Activated CD4-positive, alpha-beta T cell treated with anti-CD3 and anti-CD28 coated beads, Interleukin-2, amount 50 U/mL, for 16 hours (primary cell): ENCODE results near the gene ADGRD1.
"Not testable (repeated sequence)": the region's sequence is repeated elsewhere in the genome, so short reads cannot be mapped to it uniquely, and the experiment has no call there.

ENCODE experiments used
- DNase-seq: peaks from one replicate; pipeline ENCODE4 v3.0.0-alpha.2; 2020

ADGRD1 gene

DNA sequence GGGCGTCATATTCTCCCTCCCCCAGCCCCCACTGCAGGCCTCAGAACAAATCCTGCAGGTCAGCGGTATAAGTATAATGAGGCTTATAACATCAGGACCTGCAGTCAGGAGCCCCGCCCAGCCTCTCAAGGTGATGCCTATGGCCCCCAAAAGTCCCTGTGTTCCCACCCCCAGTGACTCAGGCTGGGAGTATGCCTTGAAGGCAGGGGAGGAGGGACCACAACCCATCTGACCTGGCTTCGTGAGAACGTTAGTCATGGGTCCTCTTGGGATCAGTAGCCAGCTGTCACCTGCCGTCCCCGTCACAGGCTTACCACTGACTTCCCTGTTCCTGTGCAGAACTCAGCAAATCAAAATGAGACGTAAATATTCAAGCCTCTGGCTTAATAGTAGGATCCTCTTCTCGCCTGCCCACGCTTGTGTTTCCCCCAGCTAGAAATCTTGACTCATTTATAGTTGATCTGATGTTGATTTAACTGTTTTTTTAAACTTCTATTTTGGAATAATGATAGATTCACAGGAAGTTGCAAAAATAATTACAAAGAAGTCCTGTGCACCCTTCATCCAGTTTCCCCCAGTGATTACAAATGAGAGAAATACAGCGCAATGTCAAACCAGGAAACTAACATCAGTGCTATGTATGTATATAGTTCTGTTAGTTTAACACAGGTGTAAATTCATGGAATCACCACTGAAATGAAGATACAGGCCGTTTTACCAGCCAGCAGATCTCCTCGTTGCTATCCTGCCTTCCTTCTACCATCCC, 107.5 kb downstream of the ADGRD1 start:
- no peak for DNase-seq

DNA sequence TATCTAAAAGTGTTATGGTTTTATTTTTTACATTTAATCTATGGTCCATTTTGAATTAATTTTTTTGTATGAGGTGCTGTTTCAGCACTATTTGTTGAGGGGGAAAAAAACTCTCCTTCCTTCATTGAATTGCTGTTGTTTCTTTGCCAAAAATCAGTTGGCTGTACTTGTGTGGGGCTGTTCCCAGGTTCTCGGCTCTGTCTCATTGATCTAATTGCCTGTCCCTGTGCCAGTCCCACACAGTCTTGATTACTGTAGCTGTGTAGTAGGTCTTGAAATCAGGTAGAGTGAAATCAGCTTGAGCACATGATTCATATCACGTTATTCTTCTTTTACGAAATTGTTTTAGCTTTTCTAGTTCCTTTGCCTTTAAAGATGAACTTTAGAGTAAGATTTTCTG, 109.7 kb downstream of the ADGRD1 start:
- DNase-seq, result no peak

DNA sequence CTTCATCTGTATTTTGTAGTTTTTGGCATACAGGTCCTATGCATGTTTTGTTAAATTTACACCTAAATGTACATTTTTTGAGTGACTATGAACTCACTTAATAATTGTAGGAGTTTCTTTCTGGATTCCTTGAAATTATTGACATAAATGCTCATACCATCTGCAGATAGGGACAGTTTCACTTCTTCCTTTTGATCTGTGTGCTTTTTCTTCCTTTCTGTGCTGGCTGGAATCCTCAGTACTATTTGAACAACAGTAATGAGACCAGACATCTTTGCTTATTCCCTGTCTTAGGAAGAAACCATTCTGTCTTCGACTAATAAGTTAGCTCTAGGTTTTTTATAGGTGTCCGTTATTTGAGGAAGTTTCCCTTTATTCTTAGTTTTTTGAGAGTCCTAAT, 110.3 kb downstream of the ADGRD1 start:
- no peak for DNase-seq

DNA sequence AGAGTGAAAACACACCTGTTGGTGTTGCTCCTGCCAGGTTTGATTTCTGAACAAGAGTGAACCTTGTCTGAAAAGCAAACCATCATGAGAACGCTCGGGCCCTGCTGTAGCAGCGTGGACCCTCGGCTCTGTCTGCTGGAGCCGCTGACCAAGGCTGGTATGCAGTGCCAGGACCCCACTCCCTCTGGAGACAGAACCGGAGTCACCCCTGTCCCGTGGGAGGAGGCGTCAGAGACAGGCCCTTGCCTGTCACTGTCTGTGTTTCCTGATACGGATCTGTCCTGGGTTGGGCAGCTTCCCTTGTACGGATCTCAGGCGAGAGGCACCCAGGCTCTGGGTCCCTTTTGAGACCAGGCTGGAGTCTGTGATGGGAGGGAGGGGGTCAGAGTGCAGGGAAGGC, 111.6 kb downstream of the ADGRD1 start:
- no peak for DNase-seq

DNA sequence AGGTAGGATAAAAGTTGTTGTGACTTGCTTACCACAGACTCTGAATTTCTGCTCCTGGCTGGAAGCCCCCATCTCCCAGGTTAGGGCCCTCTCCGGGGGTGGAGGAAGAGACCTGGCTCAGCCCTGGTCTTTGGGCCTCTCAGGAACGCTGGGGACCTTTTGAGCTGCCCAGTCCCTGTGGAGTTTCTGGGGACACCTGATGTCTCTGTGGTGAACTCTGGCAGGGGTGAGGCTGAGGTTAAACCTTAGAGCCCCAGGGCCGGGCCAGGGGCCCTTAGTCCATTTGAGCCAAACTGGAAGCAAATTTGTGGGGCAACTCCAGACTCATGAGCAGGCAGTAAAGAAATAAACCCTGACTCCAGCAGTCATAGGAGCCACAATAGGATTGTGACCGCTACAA, 112.1 kb downstream of the ADGRD1 start:
- no peak for DNase-seq

DNA sequence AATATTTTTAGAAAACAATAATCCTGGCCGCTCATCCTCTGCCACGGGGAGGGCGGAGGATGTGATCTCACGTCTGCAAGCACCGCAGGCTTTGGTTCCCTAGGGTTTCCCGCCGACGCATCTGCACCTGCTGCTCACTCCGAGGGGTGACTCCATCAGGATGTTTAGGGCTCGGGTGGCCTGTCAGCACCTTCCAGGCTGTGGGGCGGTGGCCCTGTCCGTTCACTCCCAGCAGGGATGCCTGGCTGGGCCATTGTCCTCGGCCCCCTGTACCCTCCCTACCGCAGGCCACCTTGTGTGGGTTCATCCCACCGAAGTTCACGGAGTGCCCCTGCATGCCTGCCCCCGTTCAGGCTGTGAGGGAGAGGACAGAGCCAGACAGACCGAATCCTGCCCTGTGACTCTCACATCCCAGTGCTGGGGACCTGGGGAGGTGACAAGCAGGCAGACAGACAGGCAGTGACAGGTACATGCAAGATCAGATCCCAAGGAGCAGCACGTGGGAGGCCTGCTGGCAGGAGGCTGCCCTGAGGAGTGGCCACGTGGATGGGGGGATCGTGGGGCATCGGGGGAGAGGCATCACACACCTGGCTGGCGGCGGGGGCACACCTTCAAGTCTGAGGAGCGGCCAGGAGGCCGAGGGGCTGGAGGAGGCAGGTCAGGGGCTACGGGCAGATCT, 112.6 kb downstream of the ADGRD1 start:
- DNase-seq, result no peak

DNA sequence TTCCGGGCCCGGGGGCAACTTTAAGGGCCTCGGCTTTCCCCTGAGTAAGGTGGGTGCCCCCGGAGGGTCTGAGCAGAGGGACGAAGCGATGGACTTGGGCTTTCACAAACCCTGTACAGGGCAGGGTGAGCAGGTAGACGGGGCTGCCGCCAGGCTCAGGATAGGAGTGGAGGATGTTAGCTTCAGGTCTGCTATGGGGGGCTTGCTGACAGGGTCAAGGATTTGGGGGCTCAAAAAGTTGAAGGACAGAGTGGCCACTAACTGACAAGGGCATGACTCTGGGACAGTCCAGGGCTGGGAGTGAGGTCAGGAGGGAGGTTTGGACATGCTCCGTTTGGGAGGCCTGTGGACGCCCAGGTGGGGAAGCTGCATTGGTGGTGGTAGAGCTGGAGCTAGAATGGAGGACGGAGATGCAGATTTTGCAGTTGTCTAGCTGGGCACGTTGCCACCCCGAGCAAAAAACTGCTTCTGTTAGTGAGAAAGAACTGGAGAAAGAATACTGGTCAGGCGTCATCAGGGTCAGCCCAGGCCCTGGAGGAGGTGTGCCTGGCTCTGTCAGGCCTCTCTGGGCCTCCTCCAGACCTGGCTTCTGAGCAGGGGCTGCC, 113.3 kb downstream of the ADGRD1 start:
- DNase-seq, result no peak

DNA sequence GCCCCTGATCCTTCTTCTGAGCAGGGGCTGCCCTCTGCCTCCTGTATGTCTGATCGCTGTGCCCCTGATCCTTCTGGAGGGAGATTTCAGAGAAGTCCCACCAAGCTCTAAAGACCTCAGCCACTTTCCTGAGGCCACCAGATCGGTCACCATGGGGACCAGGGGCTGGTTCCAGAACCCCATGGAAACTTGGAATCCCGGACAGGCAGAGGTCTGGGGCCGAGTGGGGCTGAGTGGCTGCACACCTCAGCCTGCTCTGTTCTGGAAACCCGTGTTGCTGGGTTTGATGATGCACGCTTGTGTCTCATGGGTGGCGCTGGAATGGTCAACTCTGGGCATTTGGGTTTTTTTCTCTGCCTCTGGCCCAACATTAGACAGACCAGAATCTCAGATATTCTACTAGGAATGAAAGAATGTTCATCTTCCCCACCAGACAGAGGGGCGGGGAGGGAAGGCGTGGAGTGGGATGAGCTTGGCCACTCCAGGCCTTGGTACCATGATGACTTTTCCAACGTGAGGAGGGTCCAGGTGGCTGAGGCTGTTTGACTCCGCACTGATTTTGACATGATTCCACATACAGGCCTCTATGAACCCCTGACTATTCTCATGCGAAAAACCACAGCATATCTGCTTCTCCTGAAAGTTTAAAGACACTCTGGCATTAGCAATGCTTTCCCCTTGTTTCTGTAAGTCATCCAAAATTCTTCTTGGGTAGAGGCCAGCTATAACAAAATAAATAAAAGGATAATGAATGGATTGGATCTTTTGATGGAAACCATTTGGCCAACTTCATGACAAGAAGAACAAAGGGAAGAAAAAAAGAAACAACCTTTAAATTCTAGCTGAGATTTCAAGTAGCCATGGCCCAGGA, 114.5 kb downstream of the ADGRD1 start:
- DNase-seq, result no peak

DNA sequence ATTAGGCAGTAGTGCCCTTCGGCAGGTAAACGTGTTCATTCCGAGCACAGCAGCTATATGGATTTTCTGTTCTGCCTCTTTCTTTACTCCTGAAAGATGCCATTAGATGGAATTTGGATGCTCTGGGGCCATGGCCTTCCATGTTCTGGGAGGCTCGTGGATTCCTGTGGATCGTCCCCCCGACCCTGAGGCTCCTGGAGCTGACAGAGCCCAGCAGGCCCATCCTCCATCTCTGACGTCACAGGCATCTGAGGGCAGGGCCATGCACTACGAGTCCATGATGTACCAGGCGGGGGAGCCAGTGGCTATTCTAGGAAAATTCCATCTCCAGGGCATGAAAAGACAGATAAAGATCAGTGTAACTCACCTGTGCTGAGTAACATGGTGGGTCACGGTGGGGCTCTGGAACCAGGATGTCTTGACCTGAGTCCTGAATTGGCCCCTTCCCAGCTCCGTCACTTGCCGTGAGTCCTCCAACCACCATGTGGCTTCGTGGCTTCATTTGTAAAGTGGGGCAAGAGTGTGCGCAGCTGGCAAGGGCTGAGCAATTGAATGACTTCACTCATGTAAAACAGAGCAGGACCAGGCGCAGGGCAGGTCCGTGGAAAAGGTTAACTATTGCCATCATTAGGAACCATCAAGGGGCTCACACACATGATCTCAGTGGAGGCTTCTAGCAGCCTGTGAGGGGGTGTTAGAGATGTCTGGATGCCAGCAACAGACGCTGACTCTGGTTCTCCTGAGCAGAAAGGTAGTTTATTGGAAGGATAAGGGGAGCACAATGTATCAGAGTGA, 115.4 kb downstream of the ADGRD1 start:
- DNase-seq, result not testable (repeated sequence)

DNA sequence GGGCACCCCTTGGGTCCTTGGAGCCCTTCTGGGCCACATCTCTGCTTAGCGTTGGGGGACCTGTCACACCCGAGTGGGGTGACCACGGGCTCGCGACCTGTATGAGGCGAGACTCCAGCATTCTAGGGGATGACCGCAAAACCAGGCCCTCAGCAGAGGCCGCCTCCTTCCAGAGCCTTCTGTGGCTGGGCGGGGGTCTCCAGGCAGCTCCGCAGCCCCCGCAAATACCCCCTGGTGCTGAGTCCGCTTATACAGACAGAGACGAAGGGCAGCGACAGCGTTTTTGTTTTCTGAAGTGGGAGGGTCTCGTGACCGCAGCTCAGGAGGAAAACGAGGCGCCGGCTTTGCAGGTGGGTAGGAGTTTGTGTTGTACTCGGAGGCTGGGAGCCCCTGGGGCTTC, 116.4 kb downstream of the ADGRD1 start:
- not testable (repeated sequence) for DNase-seq

DNA sequence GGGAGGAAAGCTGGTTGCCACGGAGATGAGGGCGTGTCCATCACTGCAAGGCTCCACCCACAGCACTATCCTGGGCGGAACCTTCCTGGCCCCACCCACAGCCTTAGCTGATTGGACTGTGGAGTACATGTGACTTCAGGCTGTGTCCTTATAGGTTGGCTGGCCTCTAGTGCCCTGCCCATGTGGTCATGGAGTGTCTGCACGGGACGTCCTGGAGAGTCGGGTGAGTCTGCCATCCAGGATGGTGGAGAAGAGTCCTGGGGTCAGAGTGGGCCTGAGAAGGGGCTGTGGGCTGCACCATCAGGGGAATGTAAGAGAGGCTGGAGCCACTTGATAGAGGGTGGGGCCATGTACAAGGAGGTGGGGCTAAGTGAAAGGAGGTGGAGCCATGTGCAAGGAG, 117.0 kb downstream of the ADGRD1 start:
- not testable (repeated sequence) for DNase-seq

DNA sequence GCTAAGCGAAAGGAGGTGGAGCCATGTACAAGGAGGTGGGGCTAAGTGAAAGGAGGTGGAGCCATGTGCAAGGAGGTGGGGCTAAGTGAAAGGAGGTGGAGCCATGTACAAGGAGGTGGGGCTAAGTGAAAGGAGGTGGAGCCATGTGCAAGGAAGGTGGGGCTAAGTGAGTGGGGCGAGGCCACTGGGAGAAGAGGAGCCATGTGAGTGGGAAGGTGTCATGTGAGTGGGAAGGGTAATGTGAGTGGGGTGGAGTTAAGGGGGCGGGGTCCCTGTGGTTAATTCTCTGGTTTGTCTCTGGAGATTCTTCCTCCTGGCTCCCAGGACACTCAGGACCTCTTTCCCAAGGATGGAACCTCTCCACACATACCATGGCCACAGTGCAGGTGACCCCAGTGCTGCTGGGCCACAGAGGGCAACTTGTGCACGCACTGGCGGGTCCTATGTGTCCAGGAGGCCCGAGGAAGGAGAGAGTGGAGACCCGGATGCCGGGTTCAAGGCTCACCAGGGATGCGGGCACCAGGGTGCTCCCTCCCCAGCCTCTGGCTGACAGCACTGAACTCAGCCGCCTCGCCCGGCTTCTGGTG, 117.6 kb downstream of the ADGRD1 start:
- DNase-seq, result not testable (repeated sequence)

DNA sequence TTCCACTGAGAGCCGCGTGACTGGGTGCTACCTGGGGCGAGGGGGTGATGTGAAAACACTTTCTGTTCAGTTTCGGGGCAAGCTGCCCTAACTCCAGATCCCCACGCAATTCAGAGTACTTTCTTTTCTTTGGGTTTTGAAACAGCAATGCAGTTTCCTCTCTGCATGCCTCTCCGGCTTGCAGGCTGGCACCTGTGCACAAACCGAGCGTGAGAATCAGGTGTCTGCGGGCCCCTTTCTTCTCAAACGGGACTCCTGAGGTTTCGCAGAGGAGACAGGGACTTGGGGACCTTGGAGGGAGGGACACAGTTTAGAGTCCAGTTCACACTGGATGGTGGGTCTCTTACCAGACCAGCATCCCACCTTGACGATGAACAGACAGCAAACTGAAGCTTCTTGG, 118.2 kb downstream of the ADGRD1 start:
- not testable (repeated sequence) for DNase-seq

DNA sequence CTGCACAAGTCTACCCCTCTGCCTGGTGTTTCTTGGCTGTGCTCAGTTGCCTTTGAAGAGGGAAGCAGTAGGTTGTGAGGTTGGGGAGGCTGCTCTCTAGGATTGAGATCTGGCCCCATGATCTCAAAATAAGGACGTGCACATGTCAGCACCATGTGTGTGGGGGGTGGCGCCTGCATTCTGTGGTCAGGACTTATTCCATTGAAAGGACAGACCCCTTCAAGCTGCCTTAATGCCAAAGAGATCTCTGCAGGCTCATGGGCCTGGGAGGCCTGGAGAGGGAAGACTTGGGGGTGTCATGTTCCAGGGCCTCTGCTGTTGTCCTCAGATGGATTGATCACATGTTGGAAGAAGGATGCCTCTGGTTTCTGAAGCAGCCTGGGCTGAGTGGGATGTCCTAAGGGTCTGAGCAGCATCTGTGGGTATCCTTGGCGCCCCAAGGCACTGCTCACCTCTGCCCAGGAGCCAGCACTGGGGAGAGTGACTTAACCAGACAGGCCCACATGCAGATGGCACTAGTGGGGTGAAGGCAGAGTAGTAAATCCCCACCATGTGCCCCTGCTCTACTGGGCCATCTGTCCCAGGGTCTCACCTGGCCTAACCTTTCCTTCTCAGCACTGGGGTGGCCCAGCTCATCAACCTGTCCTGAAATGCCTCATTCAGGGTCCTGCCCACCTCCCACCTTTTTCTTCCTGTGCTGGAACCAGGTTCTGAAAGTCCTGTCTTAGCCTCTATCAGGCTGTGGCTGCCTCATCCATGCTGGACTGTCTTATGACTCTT, 118.9 kb downstream of the ADGRD1 start:
- DNase-seq, result no peak

DNA sequence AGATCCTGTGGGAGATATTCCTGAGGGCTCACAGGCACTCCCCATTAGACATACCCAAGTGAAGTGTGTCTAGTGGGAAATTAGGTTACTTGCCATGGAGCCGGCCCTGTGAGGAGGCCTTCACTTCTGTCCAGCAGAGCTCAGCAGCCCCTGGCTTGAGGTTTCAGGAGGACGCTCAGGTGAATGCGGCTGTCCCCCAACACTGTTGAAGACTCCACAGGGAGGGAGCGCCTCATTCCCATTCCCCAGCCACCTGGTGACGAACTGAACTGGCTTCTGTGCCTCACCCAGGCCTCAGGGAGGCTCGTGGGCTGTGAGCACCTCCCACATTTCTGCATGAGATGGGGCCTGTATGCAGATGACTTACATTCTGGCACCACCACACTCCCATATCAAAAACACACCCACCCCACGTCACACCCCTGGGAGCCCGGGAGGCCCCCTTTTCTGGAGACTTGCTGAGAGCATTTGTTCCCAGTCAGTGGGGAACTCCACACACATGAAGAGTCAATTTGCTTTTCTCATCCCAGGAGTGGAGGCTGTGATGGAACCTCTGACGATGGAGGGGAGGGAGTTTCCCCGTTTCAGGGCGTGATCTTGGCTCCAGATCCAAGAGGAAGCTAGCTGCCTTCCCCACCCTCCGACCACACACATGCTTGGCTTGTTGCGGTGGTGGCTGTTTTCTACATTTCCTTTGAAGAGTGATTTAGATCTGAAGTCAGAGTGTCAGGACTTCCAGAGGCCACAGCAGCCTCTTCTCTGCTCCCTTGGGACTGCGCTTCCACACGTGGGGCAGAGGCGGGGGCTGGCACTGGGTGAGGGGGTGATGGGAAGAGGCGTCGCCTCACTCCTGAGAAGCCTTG, 120.7 kb downstream of the ADGRD1 start:
- no peak for DNase-seq

DNA sequence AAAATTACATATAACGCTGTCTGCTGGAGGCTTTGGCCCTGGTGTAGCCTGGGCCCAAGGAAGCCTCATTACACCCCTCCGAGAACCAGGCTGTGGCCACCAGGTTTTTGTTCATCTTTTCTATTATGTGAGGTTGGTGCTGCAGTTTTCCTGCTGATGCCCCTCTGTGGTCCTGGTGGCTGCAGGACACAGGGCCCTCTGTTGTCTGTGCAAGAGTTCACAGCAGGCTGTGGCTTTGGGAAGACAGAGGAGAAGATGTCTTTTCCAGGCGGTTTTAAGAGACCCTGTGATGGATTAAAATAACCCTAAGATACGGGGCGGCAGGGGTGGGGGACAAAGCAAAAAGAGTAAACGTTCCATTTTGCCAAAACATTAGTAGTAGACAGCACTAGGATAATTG, 121.5 kb downstream of the ADGRD1 start:
- DNase-seq, result no peak

DNA sequence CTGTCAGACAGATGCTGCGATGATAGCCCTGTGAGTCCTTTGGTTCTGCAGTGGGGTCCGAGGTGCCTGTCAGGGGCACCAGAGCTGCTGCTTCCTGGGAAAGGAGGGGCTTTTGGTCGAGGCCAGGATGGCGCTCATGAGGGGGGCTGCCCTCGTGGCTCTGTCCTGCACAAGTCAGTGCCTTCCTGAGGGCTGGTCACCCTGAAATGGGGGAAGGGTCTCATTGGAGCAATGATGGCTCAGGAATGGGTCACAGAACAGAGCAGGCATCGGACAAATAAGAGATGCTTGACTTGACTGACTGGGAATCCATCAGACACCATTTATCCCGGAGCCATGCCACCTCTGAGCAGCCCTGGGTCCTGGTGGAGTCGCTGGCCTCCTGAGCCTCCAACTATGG, 121.9 kb downstream of the ADGRD1 start:
- no peak for DNase-seq

DNA sequence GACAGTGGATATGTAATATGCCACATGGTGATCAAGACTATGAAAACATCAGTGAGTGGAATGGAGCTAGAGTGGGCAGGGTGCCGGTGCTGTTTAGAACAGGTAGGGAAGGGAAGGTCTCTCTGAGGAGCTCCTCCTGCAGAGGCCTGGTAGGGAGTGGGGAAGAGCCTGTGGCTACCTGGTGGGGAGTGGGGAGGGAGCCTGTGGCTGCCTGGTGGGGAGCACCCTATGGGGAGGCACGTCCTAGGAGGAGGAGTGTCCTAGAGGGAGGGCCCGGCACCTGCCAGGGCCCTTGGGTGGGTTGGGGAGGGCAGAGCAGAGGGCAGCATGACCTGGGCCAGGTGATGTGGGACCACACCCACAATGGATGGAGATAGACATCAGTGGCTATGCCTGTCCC, 122.6 kb downstream of the ADGRD1 start:
- no peak for DNase-seq

DNA sequence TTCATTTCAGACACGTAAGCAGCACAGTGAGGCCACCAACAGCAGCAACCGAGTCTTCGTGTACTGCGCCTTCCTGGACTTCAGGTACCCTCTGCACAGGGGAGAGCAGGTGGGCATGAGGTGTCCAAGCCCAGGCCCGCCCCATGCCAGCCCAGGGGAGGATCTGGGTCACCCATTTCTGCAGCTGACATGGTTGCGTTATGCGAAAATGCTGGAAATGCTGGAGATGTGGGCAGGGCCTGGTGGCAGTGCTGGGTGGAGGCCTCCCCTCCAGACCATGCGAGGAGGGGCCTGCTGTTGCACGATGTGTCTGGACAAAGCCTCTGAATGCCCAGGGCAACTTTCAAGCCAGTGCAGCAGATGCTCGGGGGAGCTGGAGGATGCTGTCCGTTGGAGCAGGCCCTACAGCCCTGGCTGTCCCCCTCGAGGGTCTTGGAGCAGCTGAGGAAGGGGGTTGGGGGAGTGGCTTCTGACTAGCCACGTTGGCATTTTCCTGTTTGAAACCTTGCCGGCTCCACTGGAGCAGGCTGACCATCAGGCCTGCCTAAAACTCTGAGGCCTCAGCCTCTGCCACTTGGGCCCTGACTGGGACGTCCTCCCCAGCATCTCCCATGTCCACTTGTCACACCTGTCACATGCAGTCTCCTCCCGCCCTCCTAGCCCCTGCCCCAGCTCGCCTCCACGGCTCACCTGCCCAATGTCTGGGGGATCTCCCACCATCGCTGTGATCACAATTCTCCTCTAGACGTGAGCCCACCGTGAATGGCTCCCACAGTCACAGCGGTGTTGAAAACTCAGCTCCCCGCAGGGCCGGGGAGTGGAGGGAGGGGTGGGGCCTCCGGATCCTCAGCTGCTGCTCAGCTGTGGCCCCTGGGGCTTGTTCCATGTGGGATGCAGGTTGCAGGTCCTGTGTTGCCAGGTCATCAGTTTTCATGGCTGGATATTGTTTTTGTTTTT, 123.4 kb downstream of the ADGRD1 start:
- DNase-seq, result no peak
